GM19467 (cell line): ENCODE data around the gene NADSYN1.

Experiments used
- ATAC-seq: cut with Tn5 transposase; IDR thresholded peaks from one replicate; pipeline ENCODE4 v1.9.1; 2021; ENCODE audit warnings: mild to moderate bottlenecking, moderate library complexity; ENCODE audit not compliant: unreplicated experiment

The NADSYN1 gene

DNA sequence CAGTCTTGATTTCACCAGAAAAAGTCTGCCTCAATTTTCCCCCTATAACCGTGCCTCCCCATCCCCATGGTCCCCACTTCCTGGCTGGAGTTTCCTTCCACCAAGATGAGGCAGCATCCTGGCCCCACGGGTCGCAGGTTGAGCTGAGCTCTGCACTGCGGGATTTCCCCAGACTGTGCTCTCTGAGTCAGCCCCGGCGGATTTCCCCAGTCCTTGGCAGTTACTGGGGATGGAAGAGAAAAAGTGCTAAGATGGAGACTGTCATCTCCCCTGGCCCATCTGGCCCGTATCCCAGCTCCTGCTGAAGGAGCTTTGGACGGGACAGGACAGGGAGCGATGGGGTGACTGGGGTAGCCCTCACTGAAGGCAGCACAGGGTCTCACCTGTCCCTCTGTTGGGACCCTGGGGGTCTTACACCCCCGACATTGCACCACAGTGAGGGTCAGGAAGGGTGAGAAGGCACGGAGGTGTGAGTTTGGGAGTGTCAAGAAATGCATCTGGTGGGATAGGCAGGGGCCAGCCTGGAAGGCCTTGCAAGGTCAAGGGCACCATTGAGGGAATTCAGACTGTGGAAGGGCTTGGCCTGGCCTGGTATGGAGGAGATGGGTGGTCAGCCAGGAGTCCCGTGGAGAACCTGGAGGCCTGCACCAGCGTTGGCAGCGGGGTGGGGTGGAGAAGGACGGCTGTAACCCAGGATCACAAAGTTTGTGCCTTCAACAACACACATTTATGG is 36.5 kb downstream of the NADSYN1 start:
- ATAC-seq, result no peak

DNA sequence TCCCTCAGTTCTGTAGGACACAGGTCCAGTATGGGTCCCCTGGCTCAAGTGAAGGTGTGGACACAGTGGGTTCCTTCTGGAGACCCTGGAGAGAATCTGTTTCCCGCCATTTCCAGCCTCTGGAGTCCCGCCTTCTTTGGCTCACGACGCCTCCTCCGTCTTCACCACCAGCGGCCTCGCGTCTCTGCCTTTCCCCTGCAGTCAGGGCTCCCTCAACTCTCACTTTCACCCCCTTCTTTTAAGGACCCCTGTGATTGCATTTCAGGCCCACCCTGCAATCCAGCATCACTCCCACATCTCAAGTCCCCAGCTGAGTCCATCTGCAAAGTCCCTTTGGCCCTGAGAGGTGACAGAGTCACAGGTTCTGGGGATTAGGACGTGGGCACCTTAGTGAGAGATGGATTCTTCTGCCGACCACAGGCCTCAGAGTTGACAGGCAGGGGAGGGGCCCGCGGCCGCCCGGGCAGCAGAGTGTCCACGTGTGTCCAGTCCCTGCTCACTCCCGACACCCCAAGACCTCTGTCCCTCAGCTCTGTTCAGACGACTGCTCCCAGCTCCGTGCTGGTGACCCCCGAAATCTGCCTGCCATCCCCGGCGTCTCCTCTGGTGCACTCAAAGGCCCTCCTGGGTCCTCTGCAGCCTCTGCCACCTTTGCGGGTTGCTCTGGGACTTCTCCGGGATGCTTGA is 37.2 kb downstream of the NADSYN1 start:
- ATAC-seq, result no peak

GRCh38 chr11:71490731-71491390 is 37.9 kb downstream of the NADSYN1 start:
- no peak for ATAC-seq

DNA sequence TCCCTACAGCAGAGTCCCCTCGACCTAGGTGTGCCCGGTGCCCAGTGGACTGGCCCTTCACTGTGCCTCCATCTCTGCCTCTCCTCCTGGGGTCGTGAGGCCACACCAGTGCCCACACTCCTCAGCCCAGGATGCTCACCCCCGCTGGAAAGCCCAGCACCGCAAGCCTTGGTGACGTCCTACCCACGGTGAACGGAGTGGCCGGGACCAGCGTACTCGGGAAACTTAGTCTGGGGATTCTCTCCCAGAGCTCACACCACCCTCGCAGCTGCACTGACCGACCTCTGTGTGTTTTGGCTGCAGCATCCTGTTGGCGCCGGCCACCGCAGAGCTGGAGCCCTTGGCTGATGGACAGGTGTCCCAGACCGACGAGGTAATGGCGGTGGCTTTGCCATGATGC is 38.5 kb downstream of the NADSYN1 start:
- ATAC-seq, result no peak

GRCh38 chr11:71491940-71492339 is 38.9 kb downstream of the NADSYN1 start:
- no peak for ATAC-seq

DNA sequence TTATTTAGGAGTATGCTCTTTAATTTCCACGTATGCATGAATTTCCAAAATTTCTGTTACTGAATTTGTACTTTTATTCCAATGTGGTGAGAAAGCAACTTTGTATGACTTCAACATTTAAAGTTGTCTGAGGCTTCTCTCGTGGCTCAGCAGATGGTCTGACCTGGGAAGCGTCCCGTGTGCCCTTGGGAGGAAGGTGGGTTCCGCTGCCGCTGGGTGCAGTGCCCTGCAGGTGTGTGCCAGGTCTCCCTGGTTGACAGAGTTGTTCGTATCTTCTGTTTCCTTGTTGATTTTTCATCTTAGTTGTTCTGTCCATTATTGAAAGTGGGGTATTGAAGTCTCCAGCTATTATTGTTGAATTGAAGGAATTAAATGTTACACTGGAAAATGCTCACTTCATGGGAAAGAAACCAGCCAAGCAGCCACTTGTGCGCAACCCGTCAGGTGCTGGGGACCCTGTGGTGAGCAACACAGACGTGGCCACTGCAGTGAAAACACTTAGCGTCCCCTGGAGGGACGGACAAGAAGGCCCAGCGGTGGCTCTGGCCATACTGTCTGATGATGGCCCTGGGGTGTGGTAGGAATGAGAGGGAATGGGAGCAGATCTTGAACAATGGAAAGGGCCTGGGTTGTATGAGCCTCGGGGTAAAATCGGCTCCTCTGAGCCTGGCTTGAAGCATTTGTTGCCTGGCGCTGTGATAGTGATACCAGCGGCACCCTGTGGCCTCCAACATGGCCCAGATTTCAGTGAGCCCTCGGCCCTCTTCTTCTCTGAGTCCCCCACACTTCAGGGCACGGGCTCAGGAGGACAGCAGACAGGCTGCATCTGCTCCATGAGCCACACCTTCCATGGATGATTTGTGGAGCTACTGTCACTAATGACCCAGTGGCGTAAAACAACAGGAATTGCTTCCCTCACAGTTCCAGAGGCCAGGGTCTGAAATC is 42.6 kb downstream of the NADSYN1 start:
- ATAC-seq, result no peak

DNA sequence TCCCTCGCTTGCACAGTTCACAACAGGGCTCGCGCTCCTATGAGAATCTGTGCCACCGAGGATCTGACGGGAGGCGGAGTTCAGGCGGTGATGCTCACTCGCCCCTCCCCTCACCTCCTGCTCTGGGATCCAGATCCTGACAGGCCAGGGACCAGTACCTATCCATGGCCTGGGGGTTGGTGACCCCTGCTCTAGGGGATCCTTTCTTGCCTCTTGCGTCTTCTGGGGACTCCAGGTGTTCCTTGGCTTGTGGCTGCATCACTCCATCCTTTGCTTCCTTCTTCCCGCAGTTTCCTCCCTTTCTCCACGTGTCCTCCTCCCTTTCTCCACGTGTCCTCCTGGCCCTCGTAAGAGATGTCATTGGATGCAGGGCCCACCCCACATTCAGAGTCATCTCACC is 43.4 kb downstream of the NADSYN1 start:
- ATAC-seq, result no peak

GRCh38 chr11:71498091-71498490 is 45.1 kb downstream of the NADSYN1 start:
- no peak for ATAC-seq

GRCh38 chr11:71499125-71499524 is 46.1 kb downstream of the NADSYN1 start:
- no peak for ATAC-seq

DNA sequence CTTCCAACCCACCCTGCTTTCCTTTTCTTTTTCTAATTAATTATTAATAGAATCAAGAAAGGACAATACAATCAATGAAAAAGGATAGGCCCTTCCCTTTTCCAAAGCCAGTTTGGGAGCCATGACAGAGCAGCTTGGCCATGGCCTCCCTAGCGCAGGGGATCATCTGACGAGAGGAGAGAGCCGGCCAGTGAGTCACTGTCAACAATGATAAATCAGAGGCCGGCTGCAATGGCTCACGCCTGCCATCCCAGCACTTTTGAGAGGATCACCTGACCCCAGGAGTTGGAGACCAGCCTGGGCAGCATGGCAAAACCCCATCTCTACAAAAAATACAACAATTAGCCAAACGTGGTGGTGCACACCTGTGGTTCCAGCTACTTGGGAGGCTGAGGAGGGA is 46.5 kb downstream of the NADSYN1 start:
- no peak for ATAC-seq

DNA sequence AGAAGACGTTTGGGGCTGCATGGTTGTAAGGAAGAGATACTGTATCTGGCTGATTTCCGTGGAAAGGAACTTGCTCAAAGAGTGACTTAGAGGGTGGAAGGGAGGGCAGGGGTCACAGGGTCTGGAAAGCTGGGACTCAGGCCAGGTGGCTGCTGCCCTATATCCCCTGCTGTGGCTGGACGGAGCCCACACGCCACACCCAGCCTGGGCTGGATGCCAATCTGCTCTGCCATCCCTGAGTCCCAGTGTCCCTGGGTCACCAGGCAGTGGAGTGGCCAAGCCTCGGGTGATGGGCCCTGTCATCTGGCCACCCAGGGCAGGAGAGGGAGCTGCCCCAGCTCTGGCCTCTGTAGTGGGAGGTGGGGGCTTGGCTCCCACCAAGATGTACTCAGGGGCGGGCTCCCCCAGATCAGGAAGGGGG is 47.6 kb downstream of the NADSYN1 start:
- no peak for ATAC-seq

- ATAC-seq, result no peak
These were observed 48.3 kb downstream of the NADSYN1 start for GRCh38 chr11:71501071-71501985.

DNA sequence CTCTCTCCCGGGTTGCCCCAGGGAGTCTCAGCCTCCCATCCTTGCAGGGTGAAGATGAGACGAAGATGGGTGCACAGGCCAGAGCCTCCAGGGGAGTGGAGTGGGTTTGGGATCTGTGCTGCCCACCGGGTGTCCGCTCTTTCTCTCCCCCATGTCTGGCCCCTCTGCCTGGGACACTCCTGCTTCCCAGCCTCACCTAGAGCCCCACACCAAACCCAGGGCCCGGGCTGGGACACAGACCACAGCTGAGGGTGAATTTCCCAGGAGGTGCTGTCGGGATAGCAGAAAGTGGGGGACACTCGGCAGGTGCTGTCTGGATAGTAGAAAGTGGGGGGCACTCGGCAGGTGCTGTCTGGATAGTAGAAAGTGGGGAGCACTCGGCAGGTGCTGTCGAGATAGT is 49.0 kb downstream of the NADSYN1 start:
- ATAC-seq, result no peak

DNA sequence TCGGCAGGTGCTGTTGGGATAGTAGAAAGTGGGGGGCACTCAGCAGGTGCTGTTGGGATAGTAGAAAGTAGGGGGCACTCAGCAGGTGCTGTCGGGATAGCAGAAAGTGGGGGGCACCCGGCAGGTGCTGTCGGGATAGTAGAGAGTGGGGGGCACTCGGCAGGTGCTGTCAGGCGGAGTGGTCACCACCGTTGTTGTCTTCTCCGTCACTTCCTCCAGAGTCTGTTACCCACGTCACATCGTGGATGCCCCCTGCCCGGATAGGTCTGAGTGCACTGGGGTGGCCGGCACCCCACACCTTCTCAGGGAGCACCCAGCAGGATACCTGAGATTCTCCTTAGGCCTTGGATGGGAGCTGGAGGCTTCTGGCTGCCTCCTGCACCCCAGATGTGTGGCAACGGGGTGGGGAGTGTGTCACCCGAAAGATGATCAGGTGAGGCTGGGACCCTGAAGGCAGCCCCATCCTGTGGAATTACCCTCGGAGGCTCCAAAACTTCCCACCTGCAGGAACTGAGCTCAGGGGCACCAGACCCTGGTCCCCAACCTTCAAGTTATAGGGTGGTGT is 50.0 kb downstream of the NADSYN1 start:
- ATAC-seq, result no peak

DNA sequence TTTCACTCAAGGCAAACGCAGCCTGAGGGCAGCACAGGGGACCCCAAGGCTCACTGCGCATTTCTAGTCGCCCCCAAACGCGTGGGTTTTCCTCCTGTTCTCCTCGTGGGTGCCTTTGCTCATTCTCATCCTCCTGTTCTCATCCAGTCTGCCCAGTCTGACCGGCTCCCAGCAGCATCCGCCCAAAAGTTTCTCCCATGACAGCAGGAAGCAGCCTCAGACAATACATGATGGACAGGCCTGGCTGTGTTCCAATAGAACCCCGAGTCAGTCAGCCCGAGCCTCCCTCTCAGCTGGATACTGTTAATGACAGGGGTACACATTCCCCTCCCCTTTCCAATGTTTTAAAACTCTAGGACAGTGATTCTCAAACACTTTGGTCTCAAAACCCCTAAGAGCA is 51.5 kb downstream of the NADSYN1 start:
- ATAC-seq, result no peak

DNA sequence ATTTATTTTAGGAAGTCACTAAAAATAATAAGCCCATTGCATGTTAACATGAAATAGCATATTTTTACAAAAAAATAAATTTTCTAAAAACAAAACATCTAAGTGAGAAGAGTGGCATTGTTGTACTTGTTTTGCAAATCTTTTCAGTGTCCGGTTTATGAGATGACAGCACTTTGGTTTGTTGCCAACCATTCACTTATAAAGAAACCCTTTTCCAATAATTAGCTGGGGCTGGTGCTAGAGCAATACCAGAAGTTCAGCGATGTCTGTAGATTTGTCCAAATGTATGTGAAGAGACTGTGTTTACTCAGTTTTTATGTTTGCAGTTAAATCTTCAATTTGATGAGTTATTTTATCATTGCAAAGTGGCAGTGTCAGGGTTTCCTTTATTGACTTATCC is 52.0 kb downstream of the NADSYN1 start:
- no peak for ATAC-seq

GRCh38 chr11:71505781-71506180 is 52.8 kb downstream of the NADSYN1 start:
- ATAC-seq, result no peak

DNA sequence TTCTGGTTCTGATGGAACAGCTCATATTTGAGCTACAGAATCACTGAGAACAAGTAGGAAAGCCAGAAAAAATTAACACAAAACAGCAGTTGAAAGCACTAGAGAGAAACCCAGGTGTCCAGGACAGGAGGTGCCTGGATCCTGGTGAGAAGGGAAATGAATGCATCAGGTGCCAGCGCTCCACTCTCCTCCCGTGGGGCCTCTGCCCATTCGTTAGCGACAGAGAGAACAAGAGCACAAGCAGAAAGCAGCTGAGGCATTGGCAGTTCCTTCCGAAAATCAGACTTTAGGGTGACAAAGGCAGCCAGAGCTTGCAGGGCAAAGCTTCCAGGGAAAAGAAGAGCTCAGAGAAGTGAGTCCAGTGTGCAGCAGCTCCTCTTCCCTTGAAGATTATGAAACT is 54.1 kb downstream of the NADSYN1 start:
- no peak for ATAC-seq
